CD4-positive, CD25-positive, alpha-beta regulatory T cell (primary cell): ENCODE data around the gene BCOR. TPM values are rescaled to one million over a fixed set of nuclear protein-coding genes. Genes with fewer than 3 reads are reported as not detected.

Source experiments
- ATAC-seq, 2 donors: fragments of 150-1000 bp; cut with Tn5 transposase; one replicate each; pipeline ENCODE4 v1.10.0; 2021; ENCODE audit warnings: low read depth in 2 of 2, moderate number of reproducible peaks in 2 of 2, moderate library complexity in 1 of 2
- DNase-seq, 3 donors: peaks; one replicate each; pipeline versions ENCODE4 v3.0.0 to v3.0.0-alpha.2; 2012 to 2022; ENCODE audit warnings: mixed read lengths in 1 of 3
- H3K27ac ChIP-seq: one replicate; pipeline ENCODE4 v1.7.0; 2013; ENCODE audit warnings: mild to moderate bottlenecking, low read length; ENCODE audit not compliant: insufficient read depth, poor library complexity, severe bottlenecking
- H3K27me3 ChIP-seq: one replicate; pipeline ENCODE4 v1.7.0; 2013; ENCODE audit warnings: low read length; ENCODE audit not compliant: control insufficient read depth, insufficient read depth
- H3K36me3 ChIP-seq: one replicate; pipeline ENCODE4 v1.7.0; 2013; ENCODE audit warnings: mild to moderate bottlenecking, low read length, moderate library complexity; ENCODE audit not compliant: control insufficient read depth, insufficient read depth
- H3K4me1 ChIP-seq: 2 replicates; pipeline ENCODE4 v1.7.0; 2013; ENCODE audit warnings: mild to moderate bottlenecking, low read length; ENCODE audit not compliant: insufficient read depth, control insufficient read depth, poor library complexity, severe bottlenecking
- H3K4me3 ChIP-seq: one replicate; pipeline ENCODE4 v1.7.0; 2013; ENCODE audit warnings: low read depth, mild to moderate bottlenecking, low read length, moderate library complexity
- H3K9me3 ChIP-seq, 2 experiments: 1 replicate in 1 of 2; 2 replicates in 1 of 2; pipeline ENCODE4 v1.7.0; 2013; ENCODE audit warnings: low read length in 2 of 2, mild to moderate bottlenecking in 1 of 2, moderate library complexity in 1 of 2; ENCODE audit not compliant: control insufficient read depth in 2 of 2
- H3K27ac Mint-ChIP-seq, 3 donors: one replicate each; pipeline ENCODE4 v1.8.0; 2020 to 2022; ENCODE audit warnings: mild to moderate bottlenecking in 3 of 3, mixed read lengths in 3 of 3, moderate library complexity in 2 of 3
- H3K27me3 Mint-ChIP-seq: one replicate; pipeline ENCODE4 v1.8.0; 2022; ENCODE audit warnings: mild to moderate bottlenecking, mixed read lengths
- H3K36me3 Mint-ChIP-seq: one replicate; pipeline ENCODE4 v1.8.0; 2020; ENCODE audit warnings: mixed read lengths
- H3K4me1 Mint-ChIP-seq, 4 donors: one replicate each; pipeline ENCODE4 v1.8.0; 2020 to 2022; ENCODE audit warnings: mixed read lengths in 4 of 4, mild to moderate bottlenecking in 1 of 4
- H3K4me3 Mint-ChIP-seq, 4 donors: one replicate each; pipeline ENCODE4 v1.8.0; 2020 to 2022; ENCODE audit warnings: mild to moderate bottlenecking in 4 of 4, mixed read lengths in 4 of 4, moderate library complexity in 3 of 4
- H3K9me3 Mint-ChIP-seq, 7 donors: one replicate each; pipeline ENCODE4 v1.8.0; 2020 to 2022; ENCODE audit warnings: mixed read lengths in 7 of 7, mild to moderate bottlenecking in 3 of 7, moderate library complexity in 2 of 7
- polyA plus RNA-seq, 4 donors: library from polyadenylated mRNA; unstranded; fragments of 300-500 nt; fragmentation: Illumina TruSeq; gene quantifications; one replicate each; pipeline ENCODE4 v1.2.3, GENCODE V29; 2021
- total RNA-seq: library from RNA; stranded (reverse); gene quantifications from one replicate; pipeline ENCODE4 v1.2.3, GENCODE V29; 2022

BCOR gene
- total and polyA plus RNA-seq, 5 donors from 2014 or later = 2.5 to 38.0 (median 3.8) TPM

GRCh38 chrX:40005292-40006011 lies 92.3 kb downstream of the BCOR start:
- H3K27me3 Mint-ChIP-seq = peaks cover 38% of the 10 kb centered on the region
- DNase-seq (no peak), ATAC-seq (no peak)
- peaks cover 0 to 9% (median 0%) of the 10 kb centered on the region in 7 donors for H3K9me3 Mint-ChIP-seq
- peaks cover 2% of the 10 kb centered on the region for H3K27me3 ChIP-seq
- no peak overlapping the region for H3K27ac Mint-ChIP-seq
- H3K4me3 ChIP-seq = no peak overlapping the region
- peaks cover 0 to 31% (median 4%) of the 10 kb centered on the region in 4 donors for H3K4me1 Mint-ChIP-seq
- no peaks in the 10 kb centered on the region for H3K36me3 ChIP-seq
- H3K4me3 Mint-ChIP-seq = peak overlapping the region; percentile 49 to 86 (median 78)
- no peak overlapping the region for H3K27ac ChIP-seq
- H3K36me3 Mint-ChIP-seq = no peaks in the 10 kb centered on the region
- H3K9me3 ChIP-seq = no peaks in the 10 kb centered on the region
- peaks cover 36% of the 10 kb centered on the region for H3K4me1 ChIP-seq

DNA sequence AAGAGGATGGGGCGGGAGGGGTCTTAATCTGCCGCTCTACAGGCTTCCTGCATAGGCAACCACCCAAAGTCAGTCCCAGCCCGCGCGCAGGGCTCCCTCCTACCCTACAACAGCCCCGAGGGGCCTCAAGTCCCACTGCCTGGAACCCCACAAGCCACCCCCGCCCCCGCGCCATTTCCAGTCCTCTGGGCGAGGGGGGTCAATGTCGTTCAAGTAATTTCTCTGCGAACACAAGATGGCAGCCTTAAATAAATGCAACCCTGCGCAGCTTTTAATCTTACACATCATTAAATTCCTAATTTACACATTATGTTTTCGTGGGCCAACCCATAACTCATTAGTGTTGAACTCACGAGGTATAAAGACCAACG lies 92.9 kb downstream of the BCOR start:
- H3K4me3 Mint-ChIP-seq = peak overlapping the region; percentile 48 to 64 (median 50)
- Histone ChIP-seq H3K4me3 (no peak overlapping the region), H3K27ac (no peak overlapping the region), H3K4me1 (peaks cover 33% of the 10 kb centered on the region), H3K9me3 (no peaks in the 10 kb centered on the region), H3K36me3 (no peaks in the 10 kb centered on the region), H3K27me3 (peaks cover 2% of the 10 kb centered on the region)
- H3K36me3 Mint-ChIP-seq = no peaks in the 10 kb centered on the region
- ATAC-seq = no peak
- no peak overlapping the region for H3K27ac Mint-ChIP-seq
- DNase-seq = no peak
- peaks cover 0 to 8% (median 0%) of the 10 kb centered on the region in 7 donors for H3K9me3 Mint-ChIP-seq
- peaks cover 0 to 26% (median 3%) of the 10 kb centered on the region in 4 donors for H3K4me1 Mint-ChIP-seq
- H3K27me3 Mint-ChIP-seq = peaks cover 32% of the 10 kb centered on the region

DNA sequence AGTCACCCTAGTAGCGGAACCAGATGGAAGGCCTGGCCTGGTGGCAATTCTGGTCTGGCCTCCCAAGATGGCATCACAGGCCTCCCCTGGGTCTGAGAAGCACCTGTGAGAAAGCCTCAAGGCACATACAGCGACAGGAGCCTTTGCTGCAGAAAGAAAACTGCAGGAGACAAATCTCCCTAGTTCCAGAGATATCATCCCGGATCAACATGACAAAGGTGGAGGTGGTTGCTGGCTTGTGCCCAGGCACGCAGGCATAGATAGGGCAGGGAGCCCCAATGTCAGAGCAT lies 93.6 kb downstream of the BCOR start:
- peaks cover 0 to 8% (median 0%) of the 10 kb centered on the region in 7 donors for H3K9me3 Mint-ChIP-seq
- peaks cover 2% of the 10 kb centered on the region for H3K27me3 ChIP-seq
- peaks cover 29% of the 10 kb centered on the region for H3K27me3 Mint-ChIP-seq
- no peak overlapping the region for H3K27ac Mint-ChIP-seq
- peaks cover 0 to 21% (median 3%) of the 10 kb centered on the region in 4 donors for H3K4me1 Mint-ChIP-seq
- H3K9me3 ChIP-seq = no peaks in the 10 kb centered on the region
- H3K27ac ChIP-seq = no peak overlapping the region
- H3K36me3 ChIP-seq = no peaks in the 10 kb centered on the region
- no peak for ATAC-seq
- H3K4me3 ChIP-seq = no peak overlapping the region
- H3K36me3 Mint-ChIP-seq = no peaks in the 10 kb centered on the region
- H3K4me3 Mint-ChIP-seq = peak overlapping the region in 1 of 4 donors; percentile 43
- peaks cover 26% of the 10 kb centered on the region for H3K4me1 ChIP-seq
- DNase-seq = no peak

DNA sequence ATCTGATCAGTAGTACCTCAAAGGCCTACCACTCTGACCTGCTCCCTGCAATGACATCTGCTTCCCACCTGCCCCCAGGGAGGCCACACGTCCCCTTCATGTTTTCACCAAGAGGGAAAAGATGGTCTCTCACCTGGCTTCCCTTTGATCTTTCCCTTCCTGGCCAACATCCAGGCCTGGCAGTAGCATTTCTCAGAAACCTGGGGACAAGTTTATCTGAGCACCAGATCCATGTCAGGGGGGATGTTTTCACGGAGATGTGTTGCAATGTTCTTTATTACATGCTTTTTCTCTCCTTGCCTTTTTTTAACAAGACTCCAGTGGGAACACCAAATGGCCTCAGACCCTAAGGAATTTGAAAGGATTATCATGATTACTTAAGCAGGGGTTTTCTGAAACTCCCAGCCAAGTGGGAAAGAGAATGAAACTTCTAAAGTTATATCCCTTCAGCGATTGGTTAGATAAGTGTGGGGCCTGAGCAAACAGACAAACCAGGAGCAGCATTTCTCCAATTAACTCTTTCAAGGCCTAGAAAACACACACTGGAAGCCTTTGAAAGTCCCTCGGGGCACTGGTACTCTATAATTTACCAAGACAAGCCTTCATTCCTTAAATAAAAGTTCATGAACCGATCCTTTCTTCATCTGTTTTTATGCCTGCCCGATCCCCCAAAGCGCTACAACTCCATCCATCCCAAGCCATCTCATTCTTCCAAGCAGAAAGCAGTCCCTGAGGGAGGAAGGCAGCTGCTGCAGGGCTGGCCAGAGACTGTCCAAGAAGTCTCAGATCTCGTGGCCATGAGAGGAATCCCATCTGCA lies 94.1 kb downstream of the BCOR start:
- peaks cover 2% of the 10 kb centered on the region for H3K27me3 ChIP-seq
- Mint-ChIP-seq H3K27me3 (peaks cover 23% of the 10 kb centered on the region), H3K4me3 (peak overlapping the region in 1 of 4 donors; percentile 18), H3K9me3 (peaks cover 0 to 8% (median 0%) of the 10 kb centered on the region in 7 donors), H3K36me3 (no peaks in the 10 kb centered on the region), H3K27ac (peak overlapping the region in 1 of 3 donors; percentile 36), H3K4me1 (peaks cover 0 to 18% (median 3%) of the 10 kb centered on the region in 4 donors)
- ATAC-seq (no peak), DNase-seq (no peak)
- H3K36me3 ChIP-seq = no peaks in the 10 kb centered on the region
- peaks cover 20% of the 10 kb centered on the region for H3K4me1 ChIP-seq
- no peak overlapping the region for H3K27ac ChIP-seq
- H3K9me3 ChIP-seq = no peaks in the 10 kb centered on the region
- no peak overlapping the region for H3K4me3 ChIP-seq

GRCh38 chrX:40003071-40003427 lies 94.7 kb downstream of the BCOR start:
- Histone ChIP-seq H3K36me3 (no peaks in the 10 kb centered on the region), H3K27me3 (peaks cover 2% of the 10 kb centered on the region), H3K4me1 (peaks cover 19% of the 10 kb centered on the region), H3K9me3 (no peaks in the 10 kb centered on the region), H3K27ac (no peak overlapping the region), H3K4me3 (no peak overlapping the region)
- ATAC-seq = no peak
- Mint-ChIP-seq H3K9me3 (peaks cover 0 to 7% (median 0%) of the 10 kb centered on the region in 7 donors), H3K27ac (peak overlapping the region in 1 of 3 donors; percentile 36), H3K4me1 (peaks cover 0 to 18% (median 3%) of the 10 kb centered on the region in 4 donors), H3K27me3 (peaks cover 17% of the 10 kb centered on the region), H3K36me3 (no peaks in the 10 kb centered on the region), H3K4me3 (no peak overlapping the region)
- no peak for DNase-seq
